ENCODE results near the gene TMEM134. TPM values are rescaled to one million over a fixed set of nuclear protein-coding genes. Genes with fewer than 3 reads are reported as not detected.
"Not testable (repeated sequence)": the region's sequence is repeated elsewhere in the genome, so short reads cannot be mapped to it uniquely, and the experiment has no call there.

The TMEM134 gene
- total RNA-seq, 2 experiments from 2014 or later: 63.2 to 69.1 TPM

DNA sequence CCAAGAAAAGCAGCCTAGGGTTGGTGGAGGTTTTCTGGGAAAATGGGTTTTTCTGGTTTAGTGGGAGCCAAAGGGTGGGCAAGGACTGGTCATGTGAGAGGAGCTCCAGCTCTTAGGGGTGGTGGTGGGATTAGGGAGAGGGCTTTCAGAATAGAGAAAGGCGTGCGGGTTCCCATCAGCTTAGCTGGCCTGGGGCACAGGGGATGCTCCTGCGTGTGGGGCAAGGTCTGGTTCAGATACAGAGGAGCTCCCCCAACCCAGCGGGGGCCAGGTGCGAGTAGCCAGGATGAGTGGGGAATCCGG lies 644 bp downstream of the TMEM134 start:
- POLR2A ChIA-PET: interaction anchor here (0.7 to 6.1 kb wide), 23 partner anchors 8 to 229 kb away, joined by 3 to 145 read pairs (median 5); partner anchors contain the start of genes AIP, CDK2AP2, PITPNM1 and PPP1CA
- peaks cover 4% of the 10 kb centered on the region for H3K36me3 Mint-ChIP-seq
- ATAC-seq (ENCODE audit: low read depth) (no peak), DNase-seq (no peak)
- H3K9me3 Mint-ChIP-seq: no peaks in the 10 kb centered on the region
- peak overlapping the region; percentile 95 for H3K4me3 Mint-ChIP-seq
- H3K4me1 Mint-ChIP-seq: peaks cover 23% of the 10 kb centered on the region
- no peaks in the 10 kb centered on the region for H3K27me3 Mint-ChIP-seq
- H3K27ac Mint-ChIP-seq: peak overlapping the region; percentile 75

DNA sequence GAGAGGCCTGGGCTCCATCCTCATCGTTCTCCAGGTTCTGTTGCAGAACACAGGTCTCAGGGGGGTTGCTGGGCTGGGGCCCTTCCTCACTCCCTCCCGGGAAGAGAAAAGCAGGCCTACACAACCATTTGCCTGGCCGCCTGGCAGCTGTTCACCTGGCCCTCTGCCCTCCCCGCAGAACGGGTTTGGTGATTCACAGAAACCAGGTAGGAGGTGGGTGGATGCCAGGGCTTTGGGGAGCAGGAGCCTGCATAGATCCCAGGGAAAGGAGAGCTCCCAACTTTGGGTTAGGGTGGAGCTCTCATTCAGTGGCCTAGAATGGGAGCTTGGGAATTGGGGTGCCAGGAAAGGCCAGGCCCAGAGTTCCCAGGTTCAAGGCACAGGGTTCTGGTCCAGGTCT lies 995 bp downstream of the TMEM134 start:
- H3K36me3 Mint-ChIP-seq: peaks cover 4% of the 10 kb centered on the region
- H3K4me3 Mint-ChIP-seq: peak overlapping the region; percentile 95
- peak overlapping the region; percentile 75 for H3K27ac Mint-ChIP-seq
- peaks cover 23% of the 10 kb centered on the region for H3K4me1 Mint-ChIP-seq
- no peaks in the 10 kb centered on the region for H3K9me3 Mint-ChIP-seq
- H3K27me3 Mint-ChIP-seq: no peaks in the 10 kb centered on the region
- no peak for DNase-seq
- ATAC-seq (ENCODE audit: low read depth): no peak
- POLR2A ChIA-PET: interaction anchor here (0.8 to 6.1 kb wide), 22 partner anchors 8 to 206 kb away, joined by 3 to 145 read pairs (median 5); partner anchors contain the start of genes AIP, CDK2AP2, PITPNM1 and PPP1CA

DNA sequence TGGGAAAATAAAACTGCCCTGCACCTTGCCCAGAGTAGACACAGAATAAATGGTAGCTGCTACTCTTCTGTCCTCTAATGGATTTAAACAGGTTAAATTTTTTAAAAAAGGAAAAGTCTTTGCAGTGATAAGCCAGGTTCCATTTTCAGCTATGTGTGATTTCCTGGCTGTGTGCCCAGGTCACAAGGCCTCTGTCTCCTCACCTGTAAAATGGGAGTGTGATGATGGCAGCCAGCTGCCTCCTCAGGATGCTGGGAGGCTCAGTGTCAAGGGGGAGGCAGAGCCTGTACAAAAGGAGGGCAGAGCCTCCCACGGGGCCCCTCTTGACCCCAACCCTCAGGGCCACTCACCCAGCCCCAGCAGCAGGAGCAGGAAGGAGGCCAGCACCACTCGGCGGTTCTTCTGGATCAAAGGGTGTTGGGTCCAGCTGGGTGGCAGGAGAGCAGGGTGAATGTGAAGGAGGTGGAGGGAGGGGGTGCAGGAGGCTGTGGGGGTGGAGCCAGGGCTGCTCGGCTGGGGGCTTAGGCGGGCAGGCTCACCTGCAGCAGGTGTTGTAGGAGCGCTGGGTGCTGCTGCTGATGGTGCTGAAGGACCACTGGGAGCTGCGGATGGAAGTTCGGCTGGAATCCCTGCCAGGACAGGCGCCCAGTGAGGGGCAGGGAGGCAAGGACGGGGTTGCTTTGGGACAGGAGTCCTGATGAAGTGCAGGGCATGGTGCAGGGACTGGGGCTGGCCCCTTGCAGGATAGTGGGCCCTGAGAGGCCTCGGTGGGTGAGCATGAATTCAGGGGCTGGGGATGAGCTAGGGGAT lies 1.9 kb downstream of the TMEM134 start:
- peaks cover 23% of the 10 kb centered on the region for H3K4me1 Mint-ChIP-seq
- peak overlapping the region; percentile 95 for H3K4me3 Mint-ChIP-seq
- no peaks in the 10 kb centered on the region for H3K27me3 Mint-ChIP-seq
- POLR2A ChIA-PET: interaction anchor here (1.1 to 6.1 kb wide), 12 partner anchors 7 to 205 kb away, joined by 3 to 145 read pairs (median 6); partner anchors contain the start of genes AIP, PPP1CA, PTPRCAP and RAD9A
- no peak for DNase-seq
- H3K36me3 Mint-ChIP-seq: peaks cover 4% of the 10 kb centered on the region
- no peaks in the 10 kb centered on the region for H3K9me3 Mint-ChIP-seq
- no peak for ATAC-seq (ENCODE audit: low read depth)
- peak overlapping the region; percentile 81 for H3K27ac Mint-ChIP-seq

DNA sequence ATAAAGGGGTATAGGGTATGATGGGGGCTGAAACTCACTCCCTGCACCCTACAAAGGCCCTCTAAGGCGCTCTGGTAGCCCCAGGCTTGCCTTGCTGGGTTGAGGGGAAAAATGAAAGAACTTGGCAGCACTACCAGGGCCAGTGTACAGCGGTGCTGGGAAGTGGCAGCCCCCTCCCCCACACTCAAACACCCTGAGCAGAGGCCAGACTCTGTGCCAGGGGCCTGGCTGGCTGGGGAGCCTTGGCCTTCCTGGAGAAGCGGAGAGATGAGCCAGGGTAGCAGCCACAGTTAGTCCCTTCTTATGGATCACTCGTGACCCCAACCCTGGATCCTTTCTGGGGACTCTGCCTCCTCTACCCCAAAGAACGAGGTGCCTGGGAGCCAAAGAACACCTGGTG lies 2.7 kb downstream of the TMEM134 start:
- no peak overlapping the region for H3K4me3 Mint-ChIP-seq
- H3K27me3 Mint-ChIP-seq: no peaks in the 10 kb centered on the region
- H3K4me1 Mint-ChIP-seq: peaks cover 22% of the 10 kb centered on the region
- DNase-seq (no peak), ATAC-seq (ENCODE audit: low read depth) (no peak)
- H3K9me3 Mint-ChIP-seq: no peaks in the 10 kb centered on the region
- H3K27ac Mint-ChIP-seq: peak overlapping the region; percentile 81
- peaks cover 4% of the 10 kb centered on the region for H3K36me3 Mint-ChIP-seq
- POLR2A ChIA-PET: interaction anchor here (1.3 to 6.1 kb wide), 6 partner anchors 11 to 65 kb away, joined by 4 to 145 read pairs (median 8); partner anchors contain the start of genes CABP4, PITPNM1, PPP1CA and PTPRCAP

DNA sequence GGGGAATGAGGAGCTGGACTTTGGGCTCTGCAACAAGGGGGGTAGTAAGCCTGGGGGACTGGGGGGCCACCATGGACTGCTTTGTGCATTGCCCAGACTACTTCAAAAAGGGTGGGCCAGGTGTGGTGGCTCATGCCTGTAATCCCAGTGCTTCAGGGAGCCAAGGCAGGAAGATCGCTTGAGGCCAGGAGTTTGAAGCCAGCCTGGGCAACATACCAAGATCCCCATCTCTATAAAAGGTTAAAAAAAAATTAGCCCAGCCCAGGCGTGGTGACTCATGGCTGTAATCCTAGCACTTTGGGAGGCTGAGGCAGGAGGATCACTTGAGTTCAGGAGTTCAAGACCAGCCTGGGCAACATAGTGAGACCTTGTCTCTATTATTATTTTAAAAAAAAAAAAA lies 3.5 kb downstream of the TMEM134 start:
- Mint-ChIP-seq H3K4me1 (peaks cover 21% of the 10 kb centered on the region), H3K4me3 (peak overlapping the region; percentile 89), H3K27ac (peak overlapping the region; percentile 92)
- not testable (repeated sequence) for ATAC-seq (ENCODE audit: low read depth); H3K9me3 Mint-ChIP-seq; H3K27me3 Mint-ChIP-seq; DNase-seq; H3K36me3 Mint-ChIP-seq
- POLR2A ChIA-PET: interaction anchor here (0.6 to 6.1 kb wide), 17 partner anchors 10 to 75 kb away, joined by 3 to 145 read pairs (median 5); partner anchors contain the start of genes AIP, CABP4, PITPNM1 and PPP1CA

DNA sequence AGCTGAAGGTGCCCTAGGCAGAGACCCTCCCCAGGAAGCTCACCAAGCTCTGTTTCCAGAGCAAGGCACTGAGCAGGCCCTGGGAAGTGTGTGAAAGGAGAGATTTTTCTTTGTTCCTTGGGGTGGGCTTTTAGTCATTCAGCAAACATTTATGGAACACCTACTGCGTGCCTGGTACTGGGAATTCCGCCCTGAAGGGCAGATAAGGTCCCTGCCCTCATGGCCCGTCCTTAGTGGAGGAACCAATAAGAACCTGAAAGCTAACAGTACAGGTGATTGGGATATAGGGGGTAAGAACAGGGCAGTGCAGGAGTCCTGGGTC lies 3.9 kb downstream of the TMEM134 start:
- H3K27me3 Mint-ChIP-seq: peaks cover 5% of the 10 kb centered on the region
- DNase-seq (no peak), ATAC-seq (ENCODE audit: low read depth) (no peak)
- POLR2A ChIA-PET: interaction anchor here (0.6 to 6.1 kb wide), 18 partner anchors 10 to 74 kb away, joined by 3 to 145 read pairs (median 4); partner anchors contain the start of genes AIP, CABP4, PITPNM1 and PPP1CA
- peaks cover 21% of the 10 kb centered on the region for H3K4me1 Mint-ChIP-seq
- H3K27ac Mint-ChIP-seq: peak overlapping the region; percentile 92
- no peaks in the 10 kb centered on the region for H3K9me3 Mint-ChIP-seq
- peak overlapping the region; percentile 89 for H3K4me3 Mint-ChIP-seq
- peaks cover 4% of the 10 kb centered on the region for H3K36me3 Mint-ChIP-seq

DNA sequence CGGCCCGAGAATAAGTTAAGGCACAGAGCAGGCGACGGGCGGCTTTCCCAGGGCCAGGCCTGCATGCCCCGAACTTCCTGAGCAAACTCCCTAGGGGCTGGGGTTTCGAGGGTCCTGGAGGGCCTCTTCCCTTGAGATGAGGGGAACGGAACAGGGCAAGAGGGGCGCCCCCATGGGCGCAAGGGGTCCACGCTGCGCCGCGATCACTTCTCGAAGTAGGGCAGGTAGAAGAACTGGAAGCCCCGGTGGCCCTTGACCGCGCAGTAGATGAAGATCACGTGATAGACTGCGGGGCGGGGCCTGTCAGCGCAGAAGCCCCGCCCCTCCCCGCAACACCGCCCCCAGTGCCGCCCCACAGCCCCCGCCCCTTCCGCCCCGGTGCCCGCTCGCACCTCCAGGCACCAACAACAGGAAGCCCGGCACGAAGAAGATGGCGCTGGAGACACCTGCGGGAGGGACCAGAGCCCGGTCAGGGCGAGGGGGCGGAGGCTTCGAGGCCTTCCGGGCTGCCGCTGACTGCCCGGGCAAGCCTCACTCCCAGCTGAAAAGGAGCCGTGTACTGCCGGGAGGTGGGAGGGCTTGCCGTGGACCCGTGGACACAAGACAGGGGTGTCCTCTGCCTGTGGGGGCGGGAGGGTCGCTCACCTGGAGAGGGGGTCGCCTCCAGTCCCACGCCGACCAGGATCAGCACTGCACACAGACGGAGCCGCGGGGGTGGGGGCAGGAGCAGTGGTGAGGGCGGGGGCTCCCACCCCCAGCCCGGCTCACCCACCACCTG lies 4.5 kb downstream of the TMEM134 start:
- Mint-ChIP-seq H3K36me3 (peaks cover 4% of the 10 kb centered on the region), H3K4me3 (peak overlapping the region; percentile 89), H3K27me3 (peaks cover 5% of the 10 kb centered on the region), H3K4me1 (peaks cover 21% of the 10 kb centered on the region), H3K9me3 (no peaks in the 10 kb centered on the region), H3K27ac (peak overlapping the region; percentile 92)
- POLR2A ChIA-PET: interaction anchor here (0.6 to 6.1 kb wide), 16 partner anchors 9 to 74 kb away, joined by 3 to 145 read pairs (median 5); partner anchors contain the start of genes AIP, CABP4, PPP1CA and PTPRCAP
- peak; percentile 83 for ATAC-seq (ENCODE audit: low read depth)
- peak; percentile 92 for DNase-seq

DNA sequence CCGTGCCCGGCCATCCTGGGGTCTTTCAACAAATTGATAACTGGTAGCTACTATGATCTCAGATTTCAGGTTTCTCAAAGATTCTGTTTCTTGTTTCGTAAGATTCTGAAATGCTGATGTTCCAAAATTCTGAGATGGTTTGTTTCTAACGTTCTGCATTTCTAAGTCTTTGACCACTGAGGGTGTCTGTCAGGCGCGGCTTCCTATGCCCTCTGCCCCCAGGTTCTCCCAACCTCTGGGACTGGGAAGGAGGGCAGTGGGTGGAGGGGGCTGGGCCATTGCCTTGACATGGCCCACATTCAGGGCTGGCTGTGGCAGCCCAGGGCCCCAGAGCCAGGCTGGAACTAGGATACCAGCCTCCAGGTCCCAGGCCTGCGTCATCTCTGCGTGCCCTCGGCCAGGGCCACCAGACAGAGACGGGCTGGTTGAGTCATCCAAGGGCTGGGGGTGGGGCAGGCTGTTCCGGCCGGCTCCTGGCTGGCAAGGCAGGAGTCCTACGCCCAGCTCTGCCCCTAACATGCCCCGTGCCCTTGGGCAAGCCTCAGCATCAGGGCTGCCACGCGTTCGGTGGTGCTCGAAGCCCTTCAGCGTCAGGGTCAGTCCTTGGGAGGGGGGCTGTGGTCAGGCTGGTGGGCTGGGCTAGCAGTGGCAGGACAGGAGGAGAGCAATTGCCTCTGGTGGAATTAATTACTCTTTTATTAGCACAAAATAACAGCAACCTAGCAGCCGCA lies 5.2 kb downstream of the TMEM134 start:
- H3K4me1 Mint-ChIP-seq: peaks cover 21% of the 10 kb centered on the region
- peaks cover 4% of the 10 kb centered on the region for H3K36me3 Mint-ChIP-seq
- H3K4me3 Mint-ChIP-seq: peak overlapping the region; percentile 89
- peaks cover 5% of the 10 kb centered on the region for H3K27me3 Mint-ChIP-seq
- H3K9me3 Mint-ChIP-seq: no peaks in the 10 kb centered on the region
- peak overlapping the region; percentile 92 for H3K27ac Mint-ChIP-seq
- POLR2A ChIA-PET: interaction anchor here (1.4 to 6.1 kb wide), 4 partner anchors 8 to 61 kb away, joined by 6 to 145 read pairs (median 22); partner anchors contain the start of genes CABP4, PPP1CA, PTPRCAP and TBC1D10C
- DNase-seq (no peak), ATAC-seq (ENCODE audit: low read depth) (no peak)

DNA sequence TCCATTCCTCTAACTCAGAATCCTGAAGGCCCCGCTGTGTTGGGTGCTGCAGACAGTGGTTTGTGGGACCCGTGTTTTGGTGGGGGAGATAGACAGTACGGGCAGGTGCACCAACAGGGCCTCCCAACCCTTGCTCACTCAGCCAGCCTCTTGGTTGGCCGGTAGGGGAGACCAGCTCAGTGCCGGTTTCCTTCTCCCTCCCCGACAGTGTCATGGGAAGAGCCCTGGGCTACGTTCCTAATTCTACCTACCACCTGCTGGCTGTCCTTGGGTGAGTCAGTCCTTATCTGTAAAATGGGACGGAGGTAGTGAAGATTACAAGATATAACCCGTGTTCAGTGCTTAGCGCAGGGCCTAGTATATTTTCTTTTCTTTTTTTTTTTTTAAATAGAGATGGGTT lies 5.9 kb downstream of the TMEM134 start:
- Mint-ChIP-seq H3K4me3 (no peak overlapping the region), H3K36me3 (peaks cover 4% of the 10 kb centered on the region), H3K27me3 (peaks cover 5% of the 10 kb centered on the region), H3K27ac (peak overlapping the region; percentile 25), H3K4me1 (peaks cover 21% of the 10 kb centered on the region), H3K9me3 (no peaks in the 10 kb centered on the region)
- DNase-seq (no peak), ATAC-seq (ENCODE audit: low read depth) (no peak)
- POLR2A ChIA-PET: interaction anchor here (0.7 to 1.4 kb wide), 2 partner anchors 12 to 45 kb away, joined by 3 to 6 read pairs; no protein-coding TSS in a partner anchor

DNA sequence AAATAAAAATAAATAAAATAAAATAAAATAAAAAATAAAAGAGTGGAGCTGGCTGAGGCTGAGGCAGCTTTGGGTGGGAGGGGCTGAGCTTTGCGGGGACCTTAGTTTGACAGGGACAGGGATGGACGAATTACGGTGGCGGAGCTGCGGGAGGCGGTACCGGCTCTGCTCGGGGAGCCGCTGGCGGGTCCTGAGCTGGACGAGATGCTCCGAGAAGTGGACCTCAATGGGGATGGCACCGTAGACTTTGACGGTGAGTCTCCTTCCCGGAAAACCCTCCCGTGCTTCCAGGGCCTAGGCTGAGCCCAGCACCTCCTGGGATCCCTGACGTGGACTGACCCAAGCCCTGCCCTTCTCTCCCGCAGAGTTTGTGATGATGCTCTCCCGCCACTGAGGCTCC lies 10.8 kb downstream of the TMEM134 start:
- POLR2A ChIA-PET: interaction anchor here (2.0 kb wide), 1 partner anchor 21 kb away, joined by 8 read pairs; the partner anchor contains the start of gene PTPRCAP
- no peak overlapping the region for H3K27ac Mint-ChIP-seq
- ATAC-seq (ENCODE audit: low read depth): no peak
- no peak for DNase-seq
- H3K27me3 Mint-ChIP-seq: peaks cover 5% of the 10 kb centered on the region
- no peaks in the 10 kb centered on the region for H3K9me3 Mint-ChIP-seq
- H3K4me3 Mint-ChIP-seq: no peak overlapping the region
- H3K36me3 Mint-ChIP-seq: no peaks in the 10 kb centered on the region
- no peaks in the 10 kb centered on the region for H3K4me1 Mint-ChIP-seq

DNA sequence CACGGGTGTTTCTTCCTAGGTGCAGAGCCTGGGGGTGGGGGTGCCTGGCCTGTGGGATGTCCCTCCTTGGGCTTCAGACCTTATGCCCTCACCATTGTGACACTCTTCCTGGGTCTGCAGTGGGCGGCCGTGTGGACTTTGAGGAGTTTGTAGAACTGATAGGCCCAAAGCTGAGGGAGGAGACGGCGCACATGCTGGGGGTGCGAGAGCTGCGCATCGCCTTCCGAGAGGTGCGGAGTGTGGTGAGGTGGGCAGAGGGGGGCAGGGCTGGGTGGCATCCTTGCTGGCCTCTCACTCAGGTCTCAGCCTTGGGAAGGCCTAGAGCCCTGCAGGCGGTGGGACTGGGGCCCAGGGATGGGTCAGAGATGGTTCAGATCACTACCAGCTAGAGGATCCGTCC lies 11.6 kb downstream of the TMEM134 start:
- Mint-ChIP-seq H3K27me3 (peaks cover 5% of the 10 kb centered on the region), H3K27ac (no peak overlapping the region), H3K4me3 (no peak overlapping the region), H3K36me3 (no peaks in the 10 kb centered on the region), H3K9me3 (no peaks in the 10 kb centered on the region), H3K4me1 (no peaks in the 10 kb centered on the region)
- POLR2A ChIA-PET: interaction anchor here (2.0 kb wide), 1 partner anchor 20 kb away, joined by 8 read pairs; the partner anchor contains the start of gene PTPRCAP
- ATAC-seq (ENCODE audit: low read depth) (no peak), DNase-seq (no peak)

DNA sequence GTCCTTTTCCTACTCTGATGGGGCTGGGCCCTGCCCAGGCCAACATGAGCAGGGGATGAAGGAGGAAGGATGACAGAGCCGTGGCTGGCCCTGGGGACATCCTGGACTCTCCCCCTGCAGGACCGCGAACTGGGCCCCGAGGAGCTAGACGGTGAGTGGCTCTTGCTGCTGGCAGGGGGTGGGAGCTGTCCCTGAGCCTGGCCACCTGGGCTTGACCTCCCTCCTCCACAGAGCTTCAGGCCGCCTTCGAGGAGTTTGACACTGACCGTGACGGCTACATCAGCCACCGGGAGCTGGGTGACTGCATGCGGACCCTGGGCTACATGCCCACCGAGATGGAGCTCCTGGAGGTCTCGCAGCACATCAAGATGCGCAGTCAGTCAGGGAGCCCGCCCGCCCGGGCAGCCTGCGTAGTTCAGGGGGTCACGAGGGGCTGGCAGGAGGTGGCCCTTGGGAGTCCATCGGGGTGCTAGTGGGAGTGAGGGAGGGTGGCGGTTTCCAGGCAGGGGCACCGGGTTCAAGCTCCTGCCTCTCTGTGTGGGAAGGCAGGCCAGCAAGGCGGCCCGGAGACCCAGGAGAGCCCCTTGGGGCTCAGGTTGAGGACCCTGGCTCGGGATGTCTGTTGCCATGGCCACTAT lies 12.9 kb downstream of the TMEM134 start:
- Mint-ChIP-seq H3K27ac (no peak overlapping the region), H3K9me3 (no peaks in the 10 kb centered on the region), H3K27me3 (peaks cover 5% of the 10 kb centered on the region), H3K36me3 (no peaks in the 10 kb centered on the region), H3K4me1 (peaks cover 2% of the 10 kb centered on the region), H3K4me3 (no peak overlapping the region)
- ATAC-seq (ENCODE audit: low read depth) (no peak), DNase-seq (no peak)
- POLR2A ChIA-PET: interaction anchor here (0.6 to 2.1 kb wide), 3 partner anchors 9 to 27 kb away, joined by 3 to 8 read pairs (median 6); partner anchors contain the start of genes AIP and PTPRCAP
